OCI-LY1 (cell line): ENCODE measurements around the gene LARP4B.
A peak's percentile ranks its signal among the peaks of the same experiment; 100 is the strongest.

Experiments used
- H2AFZ ChIP-seq: fragments of 200-600 bp; sonication (generic), shearing (Covaris generic); 2 replicates; pipeline ENCODE4 v1.6.0; 2014; ENCODE audit warnings: antibody characterized with exemption, mild to moderate bottlenecking, low read length
- H3F3A ChIP-seq: fragments of 200-600 bp; sonication (generic), shearing (Covaris generic); 2 replicates; pipeline ENCODE4 v1.6.0; 2014; ENCODE audit warnings: mild to moderate bottlenecking, antibody characterized with exemption, low read length, moderate library complexity; ENCODE audit not compliant: insufficient read depth
- H3K27ac ChIP-seq: fragments of 200-600 bp; sonication (generic); 2 replicates; pipeline ENCODE4 v1.5.1; 2014; ENCODE audit warnings: low read length, mixed run types, mild to moderate bottlenecking, low read depth; ENCODE audit not compliant: poor library complexity, severe bottlenecking
- H3K27me3 ChIP-seq: fragments of 200-600 bp; sonication (generic); 2 replicates; pipeline ENCODE4 v1.6.0; 2014; ENCODE audit warnings: antibody characterized with exemption, mild to moderate bottlenecking, low read length, moderate library complexity; ENCODE audit not compliant: insufficient read depth
- H3K36me3 ChIP-seq: fragments of 200-600 bp; sonication (generic); 2 replicates; pipeline ENCODE4 v1.6.1; 2014; ENCODE audit warnings: mild to moderate bottlenecking, antibody characterized with exemption, low read length, moderate library complexity, mixed read lengths; ENCODE audit not compliant: insufficient read depth
- H3K4me1 ChIP-seq: fragments of 200-600 bp; sonication (generic); 2 replicates; pipeline ENCODE4 v1.5.1; 2014; ENCODE audit warnings: mild to moderate bottlenecking, low read length, moderate library complexity; ENCODE audit not compliant: insufficient read depth, severe bottlenecking
- H3K4me2 ChIP-seq: fragments of 200-600 bp; sonication (generic), shearing (Covaris generic); 2 replicates; pipeline ENCODE4 v1.6.1; 2014; ENCODE audit warnings: low read length
- H3K4me3 ChIP-seq: fragments of 200-600 bp; sonication (generic); 2 replicates; pipeline ENCODE4 v1.5.1; 2014; ENCODE audit warnings: low read length, low read depth, mild to moderate bottlenecking, mixed read lengths; ENCODE audit not compliant: poor library complexity, severe bottlenecking
- H3K79me2 ChIP-seq: fragments of 200-600 bp; shearing (Covaris generic); 2 replicates; pipeline ENCODE4 v1.6.1; 2016; ENCODE audit warnings: mixed run types, low read length, mixed read lengths; ENCODE audit not compliant: insufficient read depth
- H3K9ac ChIP-seq: fragments of 200-600 bp; sonication (generic), shearing (Covaris generic); 2 replicates; pipeline ENCODE4 v1.6.1; 2014; ENCODE audit warnings: mild to moderate bottlenecking, low read length, mixed read lengths
- H3K9me2 ChIP-seq: fragments of 200-600 bp; sonication (generic), shearing (Covaris generic); 2 replicates; pipeline ENCODE4 v1.6.1; 2014; ENCODE audit warnings: low read depth, mild to moderate bottlenecking, low read length, mixed read lengths
- H3K9me3 ChIP-seq: fragments of 200-600 bp; shearing (Covaris generic); 2 replicates; pipeline ENCODE4 v1.6.1; 2014; ENCODE audit warnings: low read length, mixed read lengths
- H4K20me1 ChIP-seq: fragments of 200-600 bp; sonication (generic), shearing (Covaris generic); 2 replicates; pipeline ENCODE4 v1.6.0; 2016; ENCODE audit warnings: mild to moderate bottlenecking, low read length; ENCODE audit not compliant: insufficient read depth
- CTCF ChIP-seq: fragments of 200-600 bp; sonication (generic), shearing (Covaris generic); IDR thresholded peaks from 2 replicates; pipeline ENCODE4 v1.5.1; 2017; ENCODE audit warnings: mild to moderate bottlenecking, antibody characterized with exemption, low read length, moderate library complexity, mixed read lengths
- EZH2 ChIP-seq: fragments of 200-600 bp; sonication (generic), shearing (Covaris generic); IDR thresholded peaks from 2 replicates; pipeline ENCODE4 v1.8.0; 2017; ENCODE audit warnings: borderline replicate concordance, mixed run types, mild to moderate bottlenecking, antibody characterized with exemption, low read length, moderate library complexity, mixed read lengths

LARP4B gene

GRCh38 chr10:927131-927530 is 4.4 kb downstream of the LARP4B start:
- no peaks in the 10 kb centered on the region for H3K27me3 ChIP-seq
- H3K36me3 ChIP-seq: peaks cover 33% of the 10 kb centered on the region
- H3K9ac ChIP-seq: no peak overlapping the region
- H3F3A ChIP-seq: no peaks in the 10 kb centered on the region
- no peaks in the 10 kb centered on the region for H3K9me2 ChIP-seq
- peaks cover 36% of the 10 kb centered on the region for H3K4me1 ChIP-seq
- H3K4me2 ChIP-seq: no peak overlapping the region
- H2AFZ ChIP-seq: no peak overlapping the region
- H3K9me3 ChIP-seq: no peaks in the 10 kb centered on the region
- H3K79me2 ChIP-seq: peaks cover 86% of the 10 kb centered on the region
- H3K27ac ChIP-seq: peak overlapping the region; percentile 2
- H3K4me3 ChIP-seq: no peak overlapping the region
- H4K20me1 ChIP-seq: no peaks in the 10 kb centered on the region
- no peak for TF ChIP-seq EZH2
- TF ChIP-seq CTCF: no peak

- Histone ChIP-seq H3K27me3 (no peaks in the 10 kb centered on the region), H3K4me2 (no peak overlapping the region), H3K36me3 (peaks cover 42% of the 10 kb centered on the region), H3K9me2 (no peaks in the 10 kb centered on the region), H2AFZ (no peak overlapping the region), H3K4me3 (no peak overlapping the region), H4K20me1 (no peaks in the 10 kb centered on the region), H3K79me2 (peaks cover 95% of the 10 kb centered on the region), H3K9ac (no peak overlapping the region), H3F3A (no peaks in the 10 kb centered on the region), H3K9me3 (no peaks in the 10 kb centered on the region), H3K4me1 (peaks cover 36% of the 10 kb centered on the region), H3K27ac (no peak overlapping the region)
- TF ChIP-seq CTCF (no peak), EZH2 (no peak)
These were observed 5.3 kb downstream of the LARP4B start for GRCh38 chr10:926075-926698.

GRCh38 chr10:924524-924859 is 7.0 kb downstream of the LARP4B start:
- TF ChIP-seq EZH2 (no peak), CTCF (peak; percentile 10; the same call in 1 of the 2 replicates)
- Histone ChIP-seq H3K9me3 (no peaks in the 10 kb centered on the region), H3K36me3 (peaks cover 54% of the 10 kb centered on the region), H2AFZ (no peak overlapping the region), H3K4me1 (peaks cover 27% of the 10 kb centered on the region), H4K20me1 (no peaks in the 10 kb centered on the region), H3K4me3 (no peak overlapping the region), H3K9me2 (no peaks in the 10 kb centered on the region), H3K27ac (no peak overlapping the region), H3K9ac (no peak overlapping the region), H3F3A (no peaks in the 10 kb centered on the region), H3K27me3 (no peaks in the 10 kb centered on the region), H3K79me2 (peaks cover 100% of the 10 kb centered on the region), H3K4me2 (peak overlapping the region; percentile 31; the same call in 1 of the 2 replicates)
